Epithelial cell of proximal tubule (primary cell): ENCODE data around the gene STAP2. TPM values are rescaled to one million over a fixed set of nuclear protein-coding genes. Genes with fewer than 3 reads are reported as not detected.

Experiments used
- DNase-seq: peaks from one replicate; pipeline ENCODE4 v3.0.0-alpha.2; 2011; ENCODE audit warnings: low read depth
- H3K4me3 ChIP-seq: 2 replicates; pipeline ENCODE4 v1.5.1; 2011; ENCODE audit warnings: low read depth, mild to moderate bottlenecking, low read length
- CTCF ChIP-seq: conservative IDR thresholded peaks from 2 replicates; pipeline ENCODE4 v1.5.1; 2012; ENCODE audit warnings: low read depth, mild to moderate bottlenecking, low read length
- total RNA-seq: library from RNA; depleted of rRNA; stranded (reverse); fragments of >200 nt; gene quantifications from 2 replicates; pipeline ENCODE4 v1.2.3, GENCODE V29; 2015

Gene STAP2
- total RNA-seq, 1 donor from 2014 or later = 49.2 TPM

GRCh38 chr19:4360081-4360569, 21.5 kb upstream of the STAP2 start:
- no peak for TF ChIP-seq CTCF
- DNase-seq = no peak
- no peak overlapping the region for H3K4me3 ChIP-seq

- no peak for DNase-seq
- no peak overlapping the region for H3K4me3 ChIP-seq
- TF ChIP-seq CTCF = no peak
Measured at GRCh38 chr19:4359627-4360000, 21.0 kb upstream of the STAP2 start.

GRCh38 chr19:4358709-4359626, 20.3 kb upstream of the STAP2 start:
- no peak overlapping the region for H3K4me3 ChIP-seq
- TF ChIP-seq CTCF = no peak
- no peak for DNase-seq

- no peak for DNase-seq
- H3K4me3 ChIP-seq = no peak overlapping the region
Measured at GRCh38 chr19:4357921-4358326, 19.3 kb upstream of the STAP2 start.

GRCh38 chr19:4357095-4357797, 18.6 kb upstream of the STAP2 start:
- TF ChIP-seq CTCF = no peak
- DNase-seq = no peak

More at GRCh38 chr19:4357921-4358326, 19.3 kb upstream of the STAP2 start:
- no peak for TF ChIP-seq CTCF

GRCh38 chr19:4354897-4355296, 16.3 kb upstream of the STAP2 start:
- H3K4me3 ChIP-seq = no peak overlapping the region
- no peak for TF ChIP-seq CTCF
- no peak for DNase-seq

More at GRCh38 chr19:4357095-4357797, 18.6 kb upstream of the STAP2 start:
- H3K4me3 ChIP-seq = no peak overlapping the region
